KBM-7 (cell line): ENCODE measurements around the gene POC1A.
A peak's percentile ranks its signal among the peaks of the same experiment; 100 is the strongest.
"Not testable (repeated sequence)": the region's sequence is repeated elsewhere in the genome, so short reads cannot be mapped to it uniquely, and the experiment has no call there.

Experiments used
- DNase-seq: peaks from one replicate; pipeline ENCODE4 v3.0.0-alpha.2; 2015
- in situ Hi-C: fragments of 300-500 bp; cut with MboI; formaldehyde crosslinking; loops from 2 replicates; pipeline ENCODE4 v1.14.3; 2020; ENCODE audit warnings: low sequenced_read_pairs, low pct_unique_long_range_greater_than_20kb, mixed read lengths

The POC1A gene

GRCh38 chr3:52162250-52162872 is 8.1 kb upstream of the POC1A start:
- in situ Hi-C loops: no loop called here
- DNase-seq: no peak

- in situ Hi-C loops: no loop called here
Observed at GRCh38 chr3:52159503-52159902, 5.3 kb upstream of the POC1A start.

GRCh38 chr3:52155912-52156311 is 1.7 kb upstream of the POC1A start:
- in situ Hi-C loops: no loop called here

More at GRCh38 chr3:52159503-52159902, 5.3 kb upstream of the POC1A start:
- DNase-seq: no peak

GRCh38 chr3:52153389-52154096 is 680 bp downstream of the POC1A start:
- peak; percentile 33 for DNase-seq
- in situ Hi-C loops: no loop called here

More at GRCh38 chr3:52155912-52156311, 1.7 kb upstream of the POC1A start:
- DNase-seq: no peak

- in situ Hi-C loops, DNase-seq: not testable (repeated sequence)
Observed at GRCh38 chr3:52151991-52152390, 2.2 kb downstream of the POC1A start.

- no peak for DNase-seq
- in situ Hi-C loops: no loop called here
Observed at GRCh38 chr3:52150860-52151259, 3.4 kb downstream of the POC1A start.

GRCh38 chr3:52150357-52150756 is 3.9 kb downstream of the POC1A start:
- in situ Hi-C loops: no loop called here
- DNase-seq: no peak

- in situ Hi-C loops: no loop called here
- no peak for DNase-seq
Observed at GRCh38 chr3:52149726-52150125, 4.5 kb downstream of the POC1A start.

- in situ Hi-C loops: no loop called here
Observed at GRCh38 chr3:52149021-52149420, 5.2 kb downstream of the POC1A start.

GRCh38 chr3:52147804-52148203 is 6.4 kb downstream of the POC1A start:
- DNase-seq: no peak
- in situ Hi-C loops: no loop called here

More at GRCh38 chr3:52149021-52149420, 5.2 kb downstream of the POC1A start:
- no peak for DNase-seq

GRCh38 chr3:52146811-52147210 is 7.4 kb downstream of the POC1A start:
- in situ Hi-C loops: no loop called here
- no peak for DNase-seq

- DNase-seq: no peak
- in situ Hi-C loops: no loop called here
Observed at GRCh38 chr3:52146189-52146588, 8.0 kb downstream of the POC1A start.

- no peak for DNase-seq
- in situ Hi-C loops: no loop called here
Observed at GRCh38 chr3:52145736-52146110, 8.5 kb downstream of the POC1A start.

- no peak for DNase-seq
- in situ Hi-C loops: no loop called here
Observed at GRCh38 chr3:52144796-52145735, 9.2 kb downstream of the POC1A start.

- DNase-seq: peak; percentile 84
- in situ Hi-C loops: no loop called here
Observed at GRCh38 chr3:52144034-52144795, 10.0 kb downstream of the POC1A start.

GRCh38 chr3:52143616-52144015 is 10.6 kb downstream of the POC1A start:
- no peak for DNase-seq
- in situ Hi-C loops: no loop called here

- no peak for DNase-seq
- in situ Hi-C loops: no loop called here
Observed at GRCh38 chr3:52143156-52143555, 11.1 kb downstream of the POC1A start.

GRCh38 chr3:52141751-52142150 is 12.5 kb downstream of the POC1A start:
- in situ Hi-C loops: no loop called here

GRCh38 chr3:52140769-52141168 is 13.5 kb downstream of the POC1A start:
- in situ Hi-C loops: no loop called here
- no peak for DNase-seq

More at GRCh38 chr3:52141751-52142150, 12.5 kb downstream of the POC1A start:
- no peak for DNase-seq
